Measurements from ENCODE around the gene SPINK9.
"Not testable (repeated sequence)": the region's sequence is repeated elsewhere in the genome, so short reads cannot be mapped to it uniquely, and the experiment has no call there.

SPINK9 gene

DNA sequence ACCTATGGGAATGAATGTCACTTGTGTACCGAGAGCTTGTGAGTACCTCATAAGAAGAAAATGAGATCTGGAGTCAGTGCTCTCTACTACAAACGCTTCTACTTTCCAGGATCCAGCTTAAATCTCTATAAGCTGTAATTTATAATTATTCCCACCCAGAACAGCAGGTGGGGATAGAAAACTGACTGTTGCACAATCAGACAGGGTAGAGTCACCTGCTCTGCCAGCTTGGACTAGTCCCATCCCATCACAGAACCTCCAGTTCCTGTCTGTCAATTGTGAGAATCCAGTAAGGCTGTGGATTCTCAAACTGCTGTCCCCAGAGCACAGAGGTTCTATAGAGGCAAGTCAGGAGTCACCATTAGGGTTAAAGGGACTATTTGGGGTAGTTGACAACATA, 21.2 kb upstream of the SPINK9 start:
- no peak overlapping the region for H3K27ac ChIP-seq
- no peak overlapping the region for H2AFZ ChIP-seq (ENCODE audit: low read depth)
- no peaks in the 10 kb centered on the region for H4K20me1 ChIP-seq (ENCODE audit: insufficient read depth)
- H3K36me3 ChIP-seq (ENCODE audit: insufficient read depth): no peaks in the 10 kb centered on the region
- no peaks in the 10 kb centered on the region for H3K4me1 ChIP-seq (ENCODE audit: low read depth, poor library complexity, severe bottlenecking)
- no peaks in the 10 kb centered on the region for H3K79me2 ChIP-seq (ENCODE audit: insufficient read depth, low read depth)
- H3K4me3 ChIP-seq (IDR thresholded peaks at IDR 0.05; ENCODE audit: insufficient read depth, low read depth, low read length): no peak overlapping the region
- no peak for TF ChIP-seq CTCF (conservative IDR thresholded peaks at IDR 0.05; ENCODE audit: low read depth, low read length)
- no peak overlapping the region for H3K4me2 ChIP-seq
- H3K27me3 ChIP-seq (ENCODE audit: insufficient read depth, low read depth): no peaks in the 10 kb centered on the region
- no peak overlapping the region for H3K9ac ChIP-seq

GRCh38 chr5:148314731-148315130, 20.6 kb upstream of the SPINK9 start:
- Histone ChIP-seq H3K36me3 (ENCODE audit: insufficient read depth) (no peaks in the 10 kb centered on the region), H3K4me1 (ENCODE audit: low read depth, poor library complexity, severe bottlenecking) (no peaks in the 10 kb centered on the region), H4K20me1 (ENCODE audit: insufficient read depth) (no peaks in the 10 kb centered on the region), H3K27me3 (ENCODE audit: insufficient read depth, low read depth) (no peaks in the 10 kb centered on the region), H3K9ac (no peak overlapping the region), H3K4me3 (IDR thresholded peaks at IDR 0.05; ENCODE audit: insufficient read depth, low read depth, low read length) (no peak overlapping the region), H2AFZ (ENCODE audit: low read depth) (no peak overlapping the region), H3K79me2 (ENCODE audit: insufficient read depth, low read depth) (no peaks in the 10 kb centered on the region), H3K4me2 (no peak overlapping the region), H3K27ac (no peak overlapping the region)
- no peak for TF ChIP-seq CTCF (conservative IDR thresholded peaks at IDR 0.05; ENCODE audit: low read depth, low read length)

GRCh38 chr5:148320011-148320963, 15.1 kb upstream of the SPINK9 start:
- H2AFZ ChIP-seq (ENCODE audit: low read depth): peak overlapping the region; percentile 44
- H3K36me3 ChIP-seq (ENCODE audit: insufficient read depth); H3K9ac ChIP-seq; H3K27me3 ChIP-seq (ENCODE audit: insufficient read depth, low read depth); H3K27ac ChIP-seq; H3K4me1 ChIP-seq (ENCODE audit: low read depth, poor library complexity, severe bottlenecking); H4K20me1 ChIP-seq (ENCODE audit: insufficient read depth); H3K4me3 ChIP-seq (IDR thresholded peaks at IDR 0.05; ENCODE audit: insufficient read depth, low read depth, low read length); H3K79me2 ChIP-seq (ENCODE audit: insufficient read depth, low read depth): not testable (repeated sequence)
- peak overlapping the region; percentile 13; the same call in 1 of the 2 replicates for H3K4me2 ChIP-seq

DNA sequence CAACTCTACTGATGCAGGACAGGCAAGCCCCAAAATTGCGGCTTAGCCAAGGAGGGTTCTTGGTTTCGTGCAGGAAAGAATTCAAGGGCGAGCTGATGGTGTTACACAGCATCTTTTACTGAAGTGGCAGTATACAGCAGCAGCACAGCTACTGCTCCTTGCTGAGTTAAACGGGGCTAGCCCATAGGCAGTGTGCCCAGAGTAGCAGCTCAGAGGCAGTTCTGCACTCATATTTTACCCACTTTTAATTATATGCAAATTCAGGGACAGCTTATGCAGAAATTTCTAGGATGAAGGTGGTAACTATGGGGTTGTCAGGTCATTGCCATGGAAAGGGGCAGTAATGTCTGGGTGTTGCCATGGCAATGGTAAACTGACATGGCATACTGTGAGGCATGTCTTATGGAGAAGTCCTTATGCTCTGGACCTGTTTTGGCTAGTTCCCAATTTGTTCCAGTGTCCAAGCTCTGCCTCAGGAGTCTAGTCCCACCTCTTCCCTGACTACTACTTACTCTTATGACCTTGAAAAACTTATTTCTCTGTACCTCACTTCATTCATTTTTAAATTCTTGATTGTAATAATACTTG, 2.0 kb upstream of the SPINK9 start:
- no peak for TF ChIP-seq CTCF (conservative IDR thresholded peaks at IDR 0.05; ENCODE audit: low read depth, low read length)
- Histone ChIP-seq H3K4me2 (no peak overlapping the region), H4K20me1 (ENCODE audit: insufficient read depth) (no peaks in the 10 kb centered on the region), H3K27me3 (ENCODE audit: insufficient read depth, low read depth) (no peaks in the 10 kb centered on the region), H3K4me3 (IDR thresholded peaks at IDR 0.05; ENCODE audit: insufficient read depth, low read depth, low read length) (no peak overlapping the region), H3K27ac (no peak overlapping the region), H3K9ac (no peak overlapping the region), H3K36me3 (ENCODE audit: insufficient read depth) (no peaks in the 10 kb centered on the region), H3K79me2 (ENCODE audit: insufficient read depth, low read depth) (no peaks in the 10 kb centered on the region), H3K4me1 (ENCODE audit: low read depth, poor library complexity, severe bottlenecking) (no peaks in the 10 kb centered on the region), H2AFZ (ENCODE audit: low read depth) (no peak overlapping the region)
